Activated CD8-positive, alpha-beta memory T cell treated with anti-CD3 and anti-CD28 coated beads, Interleukin-2, amount 50 U/mL, for 1 hour (primary cell): Measurements from ENCODE around the gene TNPO1.
A peak's percentile ranks its signal among the peaks of the same experiment; 100 is the strongest.
"Not testable (repeated sequence)": the region's sequence is repeated elsewhere in the genome, so short reads cannot be mapped to it uniquely, and the experiment has no call there.

Experiments
- DNase-seq: peaks from one replicate; pipeline ENCODE4 v3.0.0-alpha.2; 2020; ENCODE audit errors: extremely low read depth

TNPO1 gene

GRCh38 chr5:72816284-72817075, at the start of gene TNPO1:
TNPO1 (plus strand) TSS chr5:72816661; CDS start chr5:72816738, 77 bp downstream.
- DNase-seq = peak; percentile 50

- DNase-seq = no peak
Observed at GRCh38 chr5:72767289-72768010, 49.0 kb upstream of the TNPO1 start.

GRCh38 chr5:72770266-72770665, 46.2 kb upstream of the TNPO1 start:
- DNase-seq = no peak

GRCh38 chr5:72776684-72777083, 39.8 kb upstream of the TNPO1 start:
- no peak for DNase-seq

- DNase-seq = no peak
Observed at GRCh38 chr5:72779520-72779919, 36.9 kb upstream of the TNPO1 start.

GRCh38 chr5:72783354-72783753, 33.1 kb upstream of the TNPO1 start:
- no peak for DNase-seq

GRCh38 chr5:72784129-72784528, 32.3 kb upstream of the TNPO1 start:
- DNase-seq = no peak

GRCh38 chr5:72785801-72786200, 30.7 kb upstream of the TNPO1 start:
- DNase-seq = no peak

GRCh38 chr5:72786676-72787075, 29.8 kb upstream of the TNPO1 start:
- DNase-seq = no peak

- DNase-seq = no peak
Observed at GRCh38 chr5:72788866-72789505, 27.5 kb upstream of the TNPO1 start.

- DNase-seq = no peak
Observed at GRCh38 chr5:72790186-72790585, 26.3 kb upstream of the TNPO1 start.

GRCh38 chr5:72792662-72793061, 23.8 kb upstream of the TNPO1 start:
- DNase-seq = not testable (repeated sequence)

- no peak for DNase-seq
Observed at GRCh38 chr5:72796001-72796400, 20.5 kb upstream of the TNPO1 start.

- no peak for DNase-seq
Observed at GRCh38 chr5:72799721-72800120, 16.7 kb upstream of the TNPO1 start.

- not testable (repeated sequence) for DNase-seq
Observed at GRCh38 chr5:72808637-72809036, 7.8 kb upstream of the TNPO1 start.

GRCh38 chr5:72811849-72812248, 4.6 kb upstream of the TNPO1 start:
- no peak for DNase-seq

GRCh38 chr5:72812488-72812887, 4.0 kb upstream of the TNPO1 start:
- no peak for DNase-seq

GRCh38 chr5:72814104-72814503, 2.4 kb upstream of the TNPO1 start:
- DNase-seq = no peak

GRCh38 chr5:72814864-72815263, 1.6 kb upstream of the TNPO1 start:
- no peak for DNase-seq

GRCh38 chr5:72815580-72816283, 729 bp upstream of the TNPO1 start:
- DNase-seq = no peak

GRCh38 chr5:72817076-72817481, 618 bp downstream of the TNPO1 start:
- DNase-seq = no peak

GRCh38 chr5:72817671-72818266, 1.3 kb downstream of the TNPO1 start:
- no peak for DNase-seq
